H9 (cell line): ENCODE results near the gene SLC16A10. TPM values are rescaled to one million over a fixed set of nuclear protein-coding genes. Genes with fewer than 3 reads are reported as not detected.

Experiments
- DNase-seq: peaks from one replicate; pipeline ENCODE4 v3.0.0-alpha.2; 2017
- H2AFZ ChIP-seq: one replicate; pipeline ENCODE4 v1.6.1; 2013; ENCODE audit warnings: mild to moderate bottlenecking, low read length, control low read depth, moderate library complexity
- H2AK5ac ChIP-seq: 2 replicates; pipeline ENCODE4 v1.6.1; 2013; ENCODE audit warnings: low read length, control low read depth, mixed read lengths; ENCODE audit not compliant: insufficient read length
- H2BK120ac ChIP-seq: one replicate; pipeline ENCODE4 v1.6.1; 2013; ENCODE audit warnings: low read depth, mild to moderate bottlenecking, low read length, control low read depth, inconsistent platforms; ENCODE audit not compliant: poor library complexity, severe bottlenecking
- H2BK12ac ChIP-seq: 2 replicates; pipeline ENCODE4 v1.6.1; 2013; ENCODE audit warnings: low read length, control low read depth, mixed read lengths, low read depth; ENCODE audit not compliant: insufficient read length
- H2BK15ac ChIP-seq: 2 replicates; pipeline ENCODE4 v1.6.1; 2013; ENCODE audit warnings: low read depth, low read length, control low read depth
- H2BK20ac ChIP-seq: one replicate; pipeline ENCODE4 v1.6.1; 2013; ENCODE audit warnings: low read depth, mild to moderate bottlenecking, low read length, control low read depth, inconsistent platforms; ENCODE audit not compliant: poor library complexity, severe bottlenecking
- H2BK5ac ChIP-seq: 2 replicates; pipeline ENCODE4 v1.6.1; 2013; ENCODE audit warnings: low read length, control low read depth, mixed read lengths; ENCODE audit not compliant: insufficient read length
- H3K14ac ChIP-seq: 2 replicates; pipeline ENCODE4 v1.6.1; 2013; ENCODE audit warnings: low read length, control low read depth; ENCODE audit not compliant: insufficient read depth
- H3K18ac ChIP-seq: 2 replicates; pipeline ENCODE4 v1.6.1; 2013; ENCODE audit warnings: low read depth, mild to moderate bottlenecking, mixed read lengths, low read length, control low read depth; ENCODE audit not compliant: insufficient read length
- H3K23ac ChIP-seq: 2 replicates; pipeline ENCODE4 v1.6.1; 2013; ENCODE audit warnings: low read length, control low read depth, mixed read lengths, low read depth; ENCODE audit not compliant: insufficient read length
- H3K23me2 ChIP-seq: 2 replicates; pipeline ENCODE4 v1.6.1; 2013; ENCODE audit warnings: low read depth, mild to moderate bottlenecking, mixed read lengths, low read length, control low read depth; ENCODE audit not compliant: insufficient read length, poor library complexity, severe bottlenecking
- H3K27ac ChIP-seq: 2 replicates; pipeline ENCODE4 v1.5.1; 2013; ENCODE audit warnings: low read length, control low read depth, mixed read lengths, low read depth; ENCODE audit not compliant: insufficient read length
- H3K27me3 ChIP-seq: 2 replicates; pipeline ENCODE4 v1.6.1; 2013; ENCODE audit warnings: low read length, control low read depth, inconsistent platforms; ENCODE audit not compliant: insufficient read depth
- H3K4ac ChIP-seq: 2 replicates; pipeline ENCODE4 v1.6.1; 2013; ENCODE audit warnings: low read depth, mild to moderate bottlenecking, control low read depth, inconsistent platforms, low read length, moderate library complexity
- H3K4me1 ChIP-seq: 2 replicates; pipeline ENCODE4 v1.6.1; 2013; ENCODE audit warnings: low read length, control low read depth, inconsistent platforms; ENCODE audit not compliant: insufficient read depth
- H3K4me2 ChIP-seq: 2 replicates; pipeline ENCODE4 v1.6.1; 2013; ENCODE audit warnings: low read length, control low read depth, mixed read lengths; ENCODE audit not compliant: insufficient read length, insufficient read depth
- H3K56ac ChIP-seq: 2 replicates; pipeline ENCODE4 v1.6.1; 2013; ENCODE audit warnings: low read depth, mild to moderate bottlenecking, mixed read lengths, low read length, control low read depth; ENCODE audit not compliant: insufficient read length
- H3K79me1 ChIP-seq: 2 replicates; pipeline ENCODE4 v1.6.1; 2013; ENCODE audit warnings: low read depth, mild to moderate bottlenecking, moderate library complexity, low read length, control low read depth, inconsistent platforms; ENCODE audit not compliant: insufficient read depth, poor library complexity, severe bottlenecking
- H3K79me2 ChIP-seq: 2 replicates; pipeline ENCODE4 v1.6.1; 2013; ENCODE audit warnings: low read length, control low read depth, inconsistent platforms; ENCODE audit not compliant: insufficient read depth
- H3K9ac ChIP-seq: 2 replicates; pipeline ENCODE4 v1.6.1; 2013; ENCODE audit warnings: low read length, control low read depth, mixed read lengths; ENCODE audit not compliant: insufficient read length; ENCODE audit errors: extremely low read depth
- H3K9me3 ChIP-seq: one replicate; pipeline ENCODE4 v1.6.1; 2013; ENCODE audit warnings: low read depth, low read length, inconsistent platforms; ENCODE audit not compliant: control insufficient read depth
- H3T11ph ChIP-seq: one replicate; pipeline ENCODE4 v1.6.1; 2013; ENCODE audit warnings: mild to moderate bottlenecking, low read length, control low read depth, inconsistent platforms
- H4K20me1 ChIP-seq: one replicate; pipeline ENCODE4 v1.6.1; 2013; ENCODE audit not compliant: control insufficient read depth, insufficient read length, insufficient read depth
- H4K5ac ChIP-seq: 2 replicates; pipeline ENCODE4 v1.6.1; 2013; ENCODE audit warnings: low read depth, mild to moderate bottlenecking, mixed read lengths, low read length, control low read depth; ENCODE audit not compliant: insufficient read length
- H4K8ac ChIP-seq: replicated peaks from 2 replicates; pipeline ENCODE4 v1.6.1; 2013; ENCODE audit warnings: low read length, control low read depth, mixed read lengths, low read depth; ENCODE audit not compliant: insufficient read length
- H4K91ac ChIP-seq: 2 replicates; pipeline ENCODE4 v1.6.1; 2013; ENCODE audit warnings: low read depth, mild to moderate bottlenecking, moderate library complexity, mixed read lengths, low read length, control low read depth; ENCODE audit not compliant: insufficient read length
- H3K27ac Mint-ChIP-seq, 3 experiments: 2 replicates in 2 of 3; 3 replicates in 1 of 3; pipeline ENCODE4 v1.8.0; 2020 to 2021; ENCODE audit warnings: mixed read lengths in 3 of 3, mild to moderate bottlenecking in 1 of 3, moderate library complexity in 1 of 3
- H3K27me3 Mint-ChIP-seq: 2 replicates; pipeline ENCODE4 v1.8.0; 2021; ENCODE audit warnings: low read depth, mild to moderate bottlenecking, moderate library complexity, mixed read lengths
- H3K36me3 Mint-ChIP-seq, 3 experiments: 2 replicates in 2 of 3; 3 replicates in 1 of 3; pipeline ENCODE4 v1.8.0; 2020 to 2021; ENCODE audit warnings: low read depth in 3 of 3, mixed read lengths in 3 of 3; ENCODE audit not compliant: insufficient read depth in 1 of 3
- H3K4me1 Mint-ChIP-seq, 2 experiments: 2 replicates each; pipeline ENCODE4 v1.8.0; 2020; ENCODE audit warnings: mixed read lengths in 2 of 2
- H3K4me3 Mint-ChIP-seq, 2 experiments: 2 replicates in 1 of 2; 3 replicates in 1 of 2; pipeline ENCODE4 v1.8.0; 2020 to 2021; ENCODE audit warnings: mild to moderate bottlenecking in 2 of 2, mixed read lengths in 2 of 2, moderate library complexity in 1 of 2
- H3K9me3 Mint-ChIP-seq, 2 experiments: 2 replicates in 1 of 2; 3 replicates in 1 of 2; pipeline ENCODE4 v1.8.0; 2020; ENCODE audit warnings: mild to moderate bottlenecking in 2 of 2, mixed read lengths in 2 of 2, moderate library complexity in 1 of 2
- CTCF ChIP-seq: fragments of 200-600 bp; sonication (generic); conservative IDR thresholded peaks from 3 replicates; pipeline ENCODE4 v1.8.0; 2021; ENCODE audit warnings: antibody characterized with exemption, mild to moderate bottlenecking
- WGBS: extraction: QIAGEN DNeasy Blood & Tissue Kit; methylation state at CpG from one replicate; pipeline ENCODE4 v1.1.7; 2013; ENCODE audit warnings: missing lambda C conversion rate, low lambda C conversion rate, mixed read lengths; ENCODE audit not compliant: insufficient read length; ENCODE audit errors: extremely low coverage; 5-methylcytosine and 5-hydroxymethylcytosine counted together
- total RNA-seq: library from RNA; stranded (reverse); gene quantifications from 2 replicates; pipeline ENCODE4 v1.2.1, GENCODE V29; 2021

The SLC16A10 gene
- total RNA-seq, 1 experiment from 2014 or later, result 11.4 TPM

GRCh38 chr6:111210194-111210728 lies 123.0 kb downstream of the SLC16A10 start:
- H3K27ac Mint-ChIP-seq, result peak overlapping the region in 2 of 3 experiments; percentile 44 to 91; a peak in 3 of 7 replicates

More at GRCh38 chr6:111210194-111210728, 123.0 kb downstream of the SLC16A10 start:
- Histone ChIP-seq H4K91ac (no peak overlapping the region), H3K56ac (no peak overlapping the region), H3K9ac (no peak overlapping the region), H3T11ph (no peak overlapping the region), H2AK5ac (no peak overlapping the region), H2BK120ac (no peak overlapping the region), H3K27ac (no peak overlapping the region), H3K18ac (no peak overlapping the region), H2BK5ac (no peak overlapping the region), H3K14ac (no peak overlapping the region), H3K4me2 (no peak overlapping the region), H3K9me3 (no peaks in the 10 kb centered on the region), H4K20me1 (no peaks in the 10 kb centered on the region), H2BK12ac (no peak overlapping the region), H3K4me1 (no peaks in the 10 kb centered on the region; the same call in 1 of the 2 replicates), H2AFZ (no peak overlapping the region), H3K27me3 (no peaks in the 10 kb centered on the region), H3K79me1 (no peaks in the 10 kb centered on the region), H4K5ac (no peak overlapping the region), H2BK20ac (no peak overlapping the region), H3K23ac (no peak overlapping the region), H3K4ac (no peak overlapping the region), H3K79me2 (no peaks in the 10 kb centered on the region), H3K23me2 (no peaks in the 10 kb centered on the region), H4K8ac (no peak overlapping the region), H2BK15ac (no peak overlapping the region)
- Mint-ChIP-seq H3K9me3 (no peaks in the 10 kb centered on the region), H3K36me3 (no peaks in the 10 kb centered on the region), H3K4me3 (no peak overlapping the region), H3K4me1 (peaks cover 6 to 17% of the 10 kb centered on the region in 2 experiments), H3K27me3 (no peaks in the 10 kb centered on the region)
- TF ChIP-seq CTCF, result peak; percentile 78
- peak; percentile 34 for DNase-seq
- WGBS, result no CpG with 5 or more reads among the region's 1 CpG
